Fibroblast of mammary gland (primary cell): ENCODE data around the gene PNPO.

Experiments used
- DNase-seq: peaks from one replicate; pipeline ENCODE4 v3.0.0-alpha.2; 2010; ENCODE audit warnings: low read depth
- H3K4me3 ChIP-seq: 2 replicates; pipeline ENCODE4 v1.5.1; 2011; ENCODE audit warnings: low read depth, mild to moderate bottlenecking, low read length, moderate library complexity; ENCODE audit not compliant: control insufficient read depth
- TF ChIP-seq, protein P1 (sequence below): conservative IDR thresholded peaks from 2 replicates; pipeline ENCODE4 v1.5.1; 2011; ENCODE audit warnings: low read depth, low read length, inconsistent platforms; ENCODE audit not compliant: control insufficient read depth, insufficient read depth

PNPO gene

DNA sequence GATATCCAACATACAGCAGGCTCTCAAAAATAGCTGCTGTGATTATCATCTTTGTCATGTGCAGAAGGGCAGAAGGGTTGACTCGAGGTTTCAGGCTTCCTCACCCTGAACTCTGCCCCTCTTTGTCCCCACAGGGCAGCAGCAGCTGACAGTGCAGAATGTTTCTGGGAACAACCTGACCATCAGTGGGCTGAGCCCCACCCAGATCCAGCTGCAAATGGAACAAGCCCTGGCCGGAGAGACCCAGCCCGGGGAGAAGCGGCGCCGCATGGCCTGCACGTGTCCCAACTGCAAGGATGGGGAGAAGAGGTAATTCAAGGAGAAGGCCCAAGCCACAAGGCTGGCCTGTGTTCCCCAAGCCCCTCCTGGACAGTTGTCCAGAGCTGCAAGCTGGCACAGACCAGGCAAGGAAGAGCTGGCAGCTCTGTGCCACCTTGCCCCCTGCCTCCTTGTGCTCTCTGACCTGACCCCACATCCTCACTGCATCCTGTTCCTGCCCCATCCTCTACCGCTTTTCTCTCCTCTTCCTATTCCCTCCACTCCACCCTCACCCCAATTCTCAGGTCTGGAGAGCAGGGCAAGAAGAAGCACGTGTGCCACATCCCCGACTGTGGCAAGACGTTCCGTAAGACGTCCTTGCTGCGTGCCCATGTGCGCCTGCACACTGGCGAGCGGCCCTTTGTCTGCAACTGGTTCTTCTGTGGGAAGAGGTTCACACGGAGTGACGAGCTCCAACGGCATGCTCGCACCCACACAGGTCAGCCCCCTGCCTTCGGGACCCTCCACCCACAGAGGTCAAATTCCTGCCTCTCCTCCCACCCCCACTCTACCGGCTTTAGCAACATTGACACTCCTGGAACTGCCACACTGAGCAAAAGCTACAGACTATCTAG, 16.3 kb upstream of the PNPO start:
- H3K4me3 ChIP-seq = no peak overlapping the region
- peak; percentile 41 for DNase-seq
- TF ChIP-seq, protein P1, sequence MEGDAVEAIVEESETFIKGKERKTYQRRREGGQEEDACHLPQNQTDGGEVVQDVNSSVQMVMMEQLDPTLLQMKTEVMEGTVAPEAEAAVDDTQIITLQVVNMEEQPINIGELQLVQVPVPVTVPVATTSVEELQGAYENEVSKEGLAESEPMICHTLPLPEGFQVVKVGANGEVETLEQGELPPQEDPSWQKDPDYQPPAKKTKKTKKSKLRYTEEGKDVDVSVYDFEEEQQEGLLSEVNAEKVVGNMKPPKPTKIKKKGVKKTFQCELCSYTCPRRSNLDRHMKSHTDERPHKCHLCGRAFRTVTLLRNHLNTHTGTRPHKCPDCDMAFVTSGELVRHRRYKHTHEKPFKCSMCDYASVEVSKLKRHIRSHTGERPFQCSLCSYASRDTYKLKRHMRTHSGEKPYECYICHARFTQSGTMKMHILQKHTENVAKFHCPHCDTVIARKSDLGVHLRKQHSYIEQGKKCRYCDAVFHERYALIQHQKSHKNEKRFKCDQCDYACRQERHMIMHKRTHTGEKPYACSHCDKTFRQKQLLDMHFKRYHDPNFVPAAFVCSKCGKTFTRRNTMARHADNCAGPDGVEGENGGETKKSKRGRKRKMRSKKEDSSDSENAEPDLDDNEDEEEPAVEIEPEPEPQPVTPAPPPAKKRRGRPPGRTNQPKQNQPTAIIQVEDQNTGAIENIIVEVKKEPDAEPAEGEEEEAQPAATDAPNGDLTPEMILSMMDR = no peak

GRCh38 chr17:47925678-47925988, 15.7 kb upstream of the PNPO start:
- DNase-seq = no peak
- no peak overlapping the region for H3K4me3 ChIP-seq
- TF ChIP-seq, protein P1 = no peak

GRCh38 chr17:47927821-47928400, 13.5 kb upstream of the PNPO start:
- no peak overlapping the region for H3K4me3 ChIP-seq
- TF ChIP-seq, protein P1 = no peak
- no peak for DNase-seq

DNA sequence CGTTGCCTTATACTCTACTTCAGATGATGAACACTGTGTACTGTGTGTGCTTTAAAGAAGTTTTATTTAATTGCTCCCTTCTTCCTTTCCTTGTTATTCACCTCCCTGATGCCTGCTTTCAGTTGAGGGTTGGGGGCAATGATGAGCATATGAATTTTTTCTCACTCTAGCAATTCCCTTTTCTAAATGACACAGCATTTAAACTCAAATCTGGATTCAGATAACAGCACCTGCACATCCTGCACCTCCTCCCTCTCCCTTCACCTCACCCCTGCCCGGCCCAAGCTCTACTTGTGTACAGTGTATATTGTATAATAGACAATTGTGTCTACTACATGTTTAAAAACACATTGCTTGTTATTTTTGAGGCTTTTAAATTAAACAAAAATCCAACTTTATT, 13.0 kb upstream of the PNPO start:
- no peak overlapping the region for H3K4me3 ChIP-seq
- DNase-seq = no peak
- TF ChIP-seq, protein P1 = no peak

DNA sequence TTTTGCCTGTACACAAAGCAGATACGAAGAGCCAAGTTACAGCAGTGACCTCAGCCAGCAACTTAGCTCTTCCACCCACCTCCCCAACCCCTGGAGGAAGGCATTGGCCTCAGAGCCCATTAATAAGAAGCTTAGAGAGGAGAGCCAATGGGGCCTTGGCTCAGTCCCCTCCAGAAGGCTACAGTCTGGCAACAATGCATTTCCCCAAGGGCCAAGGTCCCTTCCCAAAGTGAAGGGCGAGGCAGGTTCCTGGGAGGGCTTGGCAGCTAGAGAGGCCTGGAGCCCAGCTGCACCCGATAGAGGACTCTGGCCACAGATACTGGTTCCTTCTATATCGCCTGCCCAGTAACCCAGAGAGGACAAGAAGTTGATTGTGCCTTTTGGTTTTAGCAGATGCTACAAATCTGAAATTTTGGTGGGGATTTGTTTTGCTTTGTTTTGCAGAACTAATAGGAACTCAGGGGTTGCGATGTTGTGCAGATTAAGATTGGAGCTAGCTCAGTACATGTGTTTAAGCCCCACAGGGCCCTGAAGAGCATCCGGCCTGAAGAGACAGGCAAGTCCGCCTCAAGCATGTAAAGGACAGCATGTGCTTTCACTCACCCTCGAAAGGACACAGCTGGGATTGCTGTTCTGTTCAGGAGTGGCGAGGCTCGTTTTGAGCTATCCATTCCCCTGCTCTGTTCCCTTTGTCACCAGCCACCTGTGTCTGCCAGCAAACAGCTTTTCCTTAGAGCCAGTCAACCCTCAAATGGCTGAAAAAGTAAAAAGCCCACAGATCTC, 12.0 kb upstream of the PNPO start:
- TF ChIP-seq, protein P1 = no peak
- H3K4me3 ChIP-seq = no peak overlapping the region
- DNase-seq = no peak

DNA sequence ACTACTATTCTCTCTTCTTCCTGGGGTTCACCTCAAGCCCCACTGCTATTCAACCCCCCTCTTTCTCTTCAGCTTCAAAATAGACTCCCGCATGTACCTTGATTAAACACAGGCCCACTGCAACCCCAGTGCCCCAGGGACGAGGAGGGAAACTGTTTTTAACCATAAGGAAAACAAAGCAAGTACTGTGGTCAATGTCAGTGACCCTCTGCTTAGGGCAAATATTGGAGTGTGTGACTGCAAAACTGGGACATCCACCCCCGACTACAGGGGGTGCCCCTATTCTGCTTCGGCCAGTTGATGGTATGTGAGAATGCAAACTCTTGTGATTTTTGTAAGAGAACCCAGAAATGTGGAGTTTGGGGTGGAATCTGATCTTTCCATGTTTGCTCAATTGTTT, 9.5 kb upstream of the PNPO start:
- no peak overlapping the region for H3K4me3 ChIP-seq
- TF ChIP-seq, protein P1 = no peak
- no peak for DNase-seq
